HepG2 (cell line): ENCODE measurements around the gene SH3D21. TPM values are rescaled to one million over a fixed set of nuclear protein-coding genes. Genes with fewer than 3 reads are reported as not detected.

ENCODE experiments used
- DR1 ChIP-seq: sonication (generic); formaldehyde crosslinking; IDR thresholded peaks from 2 replicates; pipeline ENCODE4 v1.8.0; 2021; ENCODE audit warnings: mild to moderate bottlenecking, missing genetic modification reagents, inconsistent platforms
- GLI4 ChIP-seq: sonication (generic); formaldehyde crosslinking; IDR thresholded peaks from 2 replicates; pipeline ENCODE4 v1.5.1; 2020; ENCODE audit warnings: missing genetic modification reagents, mild to moderate bottlenecking, moderate library complexity, borderline replicate concordance
- GTF2F1 ChIP-seq: fragments of 150-350 bp; IDR thresholded peaks from 2 replicates; pipeline ENCODE4 v1.6.1; 2014; ENCODE audit warnings: low read length
- NR2F2 ChIP-seq: IDR thresholded peaks from 2 replicates; pipeline ENCODE4 v1.6.1; 2012; ENCODE audit warnings: low read depth, inconsistent platforms, borderline replicate concordance
- PHF5A ChIP-seq: IDR thresholded peaks from one replicate; pipeline ENCODE4 v1.6.1; 2018; ENCODE audit warnings: low read depth, missing genetic modification reagents; ENCODE audit not compliant: unreplicated experiment
- POLR2A ChIP-seq, 2 experiments: IDR thresholded peaks; 2 replicates each; pipeline ENCODE4 v1.6.1; 2011; ENCODE audit warnings: low read depth in 2 of 2, low read length in 2 of 2, mild to moderate bottlenecking in 1 of 2, moderate library complexity in 1 of 2; ENCODE audit not compliant: insufficient read depth in 1 of 2
- PRMT3 ChIP-seq: sonication (generic); formaldehyde crosslinking; IDR thresholded peaks from 2 replicates; pipeline ENCODE4 v1.8.1; 2022; ENCODE audit warnings: low read depth, mild to moderate bottlenecking, moderate library complexity, missing genetic modification reagents, borderline replicate concordance
- RARA ChIP-seq: IDR thresholded peaks from 2 replicates; pipeline ENCODE4 v1.6.1; 2016; ENCODE audit warnings: missing genetic modification reagents, missing compliant biosample characterization
- SIN3B ChIP-seq: fragments of 150-350 bp; IDR thresholded peaks from 2 replicates; pipeline ENCODE4 v1.6.1; 2014; ENCODE audit warnings: low read length
- THYN1 ChIP-seq: sonication (generic); formaldehyde crosslinking; IDR thresholded peaks from 2 replicates; pipeline ENCODE4 v1.8.1; 2023; ENCODE audit warnings: low read depth, mild to moderate bottlenecking, moderate library complexity, missing genetic modification reagents, borderline replicate concordance
- YEATS2 ChIP-seq: sonication (generic); formaldehyde crosslinking; IDR thresholded peaks from 2 replicates; pipeline ENCODE4 v1.4.0; 2020; ENCODE audit warnings: missing genetic modification reagents, borderline replicate concordance
- ZBTB34 ChIP-seq: sonication (generic); formaldehyde crosslinking; IDR thresholded peaks from 2 replicates; pipeline ENCODE4 v1.8.0; 2022; ENCODE audit warnings: mild to moderate bottlenecking, missing genetic modification reagents
- ZMAT3 ChIP-seq: sonication (generic); formaldehyde crosslinking; conservative IDR thresholded peaks from 2 replicates; pipeline ENCODE4 v1.7.0; 2021; ENCODE audit warnings: missing genetic modification reagents
- ZMYM2 ChIP-seq: sonication (generic); formaldehyde crosslinking; IDR thresholded peaks from 2 replicates; pipeline ENCODE4 v1.8.0; 2022; ENCODE audit warnings: mild to moderate bottlenecking, missing genetic modification reagents
- ZNF253 ChIP-seq: sonication (generic); formaldehyde crosslinking; IDR thresholded peaks from 2 replicates; pipeline ENCODE4 v1.8.0; 2022; ENCODE audit warnings: mild to moderate bottlenecking, missing genetic modification reagents, borderline replicate concordance
- ZNF432 ChIP-seq: sonication (generic); formaldehyde crosslinking; IDR thresholded peaks from 2 replicates; pipeline ENCODE4 v1.5.0; 2020; ENCODE audit warnings: missing genetic modification reagents, mild to moderate bottlenecking, borderline replicate concordance
- ZNF562 ChIP-seq: sonication (generic); formaldehyde crosslinking; IDR thresholded peaks from 2 replicates; pipeline ENCODE4 v1.8.0; 2022; ENCODE audit warnings: missing genetic modification reagents, borderline replicate concordance
- ZNF607 ChIP-seq: sonication (generic); formaldehyde crosslinking; IDR thresholded peaks from 2 replicates; pipeline ENCODE4 v1.5.1; 2020; ENCODE audit warnings: missing genetic modification reagents, mild to moderate bottlenecking, borderline replicate concordance
- ZNF7 ChIP-seq: IDR thresholded peaks from 2 replicates; pipeline ENCODE4 v1.6.1; 2016; ENCODE audit warnings: missing biosample characterization, missing genetic modification reagents
- ZNF761 ChIP-seq: sonication (generic); formaldehyde crosslinking; conservative IDR thresholded peaks from 2 replicates; pipeline ENCODE4 v1.4.0; 2020; ENCODE audit warnings: mild to moderate bottlenecking, missing genetic modification reagents
- ZNF782 ChIP-seq: sonication (generic); formaldehyde crosslinking; IDR thresholded peaks from 2 replicates; pipeline ENCODE4 v1.4.0; 2020; ENCODE audit warnings: missing genetic modification reagents, mild to moderate bottlenecking, borderline replicate concordance
- ZNF839 ChIP-seq: sonication (generic); formaldehyde crosslinking; IDR thresholded peaks from 2 replicates; pipeline ENCODE4 v1.4.0; 2020; ENCODE audit warnings: missing genetic modification reagents, mild to moderate bottlenecking, borderline replicate concordance
- ZNF879 ChIP-seq: sonication (generic); formaldehyde crosslinking; IDR thresholded peaks from 2 replicates; pipeline ENCODE4 v1.8.1; 2023; ENCODE audit warnings: missing genetic modification reagents
- ZSCAN29 ChIP-seq: sonication (generic); formaldehyde crosslinking; conservative IDR thresholded peaks from 2 replicates; pipeline ENCODE4 v1.4.0; 2020; ENCODE audit warnings: mild to moderate bottlenecking, missing genetic modification reagents
- ZSCAN9 ChIP-seq: IDR thresholded peaks from 2 replicates; pipeline ENCODE4 v1.6.1; 2016; ENCODE audit warnings: borderline replicate concordance
- polyA plus RNA-seq, 8 experiments: library from polyadenylated mRNA; depleted of rRNA in 3 of 8; stranded (reverse) in 7 of 8; unstranded in 1 of 8; fragments of >200 nt; fragmentation: Illumina TruSeq in 4 of 8; extraction: Trizol in 4 of 8; gene quantifications; 2 replicates each; pipeline versions ENCODE4 v1.2.1 to v1.2.3, GENCODE V29; 2011 to 2016; ENCODE audit warnings: low read depth in 4 of 8, missing spikeins in 1 of 8, mixed read lengths in 1 of 8; ENCODE audit not compliant: insufficient read depth in 1 of 8
- total RNA-seq, 5 experiments: library from RNA; depleted of rRNA; stranded (reverse); fragments of >200 nt; fragmentation: Illumina TruSeq; extraction: Trizol; gene quantifications; 2 replicates each; pipeline ENCODE4 v1.2.3, GENCODE V29; 2016; ENCODE audit warnings: low read depth in 1 of 5
- TF ChIP-seq, protein P1 (sequence below): sonication (generic); formaldehyde crosslinking; IDR thresholded peaks from 2 replicates; pipeline ENCODE4 v1.4.0; 2020; ENCODE audit warnings: missing genetic modification reagents

SH3D21 gene
- total and polyA plus RNA-seq, 2 of the 13 experiments (the other 11 are each of a cell fraction or from before 2014, with no cell fraction given): 5.1 to 8.6 TPM

DNA sequence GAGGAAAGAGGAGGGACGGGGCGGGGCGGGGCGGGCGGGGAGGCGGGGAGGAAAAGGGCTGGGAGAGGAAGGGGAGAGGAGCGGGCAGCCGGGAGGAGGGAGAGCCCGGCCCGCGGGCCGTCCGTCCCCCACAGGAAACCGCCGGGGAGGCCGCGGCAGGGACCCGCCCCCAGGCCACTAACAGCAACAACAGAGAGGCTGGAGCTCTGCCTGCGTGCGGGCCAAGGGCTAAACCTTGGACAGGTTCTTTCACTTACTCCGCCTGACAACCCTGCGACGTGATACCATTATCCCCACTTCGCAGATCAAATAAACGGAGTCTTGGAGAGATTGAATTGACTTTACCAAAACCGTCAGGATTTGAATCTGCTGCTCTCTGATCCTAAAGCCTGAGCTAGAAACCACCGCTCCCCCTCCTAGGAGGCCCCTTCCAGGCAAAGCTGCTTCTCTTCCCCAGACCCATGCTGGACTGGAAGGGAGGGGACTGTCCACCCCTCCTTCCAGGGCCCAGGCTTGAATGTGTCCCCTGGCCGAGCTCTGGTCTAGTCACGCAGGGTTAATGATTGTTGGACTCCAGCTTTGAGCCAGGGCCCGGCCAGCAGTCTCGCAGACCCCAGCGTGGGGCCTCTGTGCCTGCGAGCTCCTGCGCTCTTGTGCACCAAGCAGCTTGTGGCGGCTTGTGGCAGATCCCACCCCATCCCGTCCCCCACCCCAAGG lies 17.6 kb downstream of the SH3D21 start, which contains the start of gene EVA1B (continued):
- TF ChIP-seq ZSCAN29 (CRISPR knock-in tag): no peak
- no peak for TF ChIP-seq SIN3B
- TF ChIP-seq ZBTB34 (CRISPR knock-in tag): no peak
- TF ChIP-seq ZNF879 (CRISPR knock-in tag): no peak
- TF ChIP-seq ZNF782: no peak
- TF ChIP-seq ZNF432 (CRISPR knock-in tag): no peak
- TF ChIP-seq ZNF839 (CRISPR knock-in tag): no peak
- TF ChIP-seq NR2F2: no peak
- no peak; the same call in 1 of the 2 replicates for TF ChIP-seq GLI4
- TF ChIP-seq GTF2F1: no peak
- no peak for TF ChIP-seq ZNF562
- TF ChIP-seq, protein P1, sequence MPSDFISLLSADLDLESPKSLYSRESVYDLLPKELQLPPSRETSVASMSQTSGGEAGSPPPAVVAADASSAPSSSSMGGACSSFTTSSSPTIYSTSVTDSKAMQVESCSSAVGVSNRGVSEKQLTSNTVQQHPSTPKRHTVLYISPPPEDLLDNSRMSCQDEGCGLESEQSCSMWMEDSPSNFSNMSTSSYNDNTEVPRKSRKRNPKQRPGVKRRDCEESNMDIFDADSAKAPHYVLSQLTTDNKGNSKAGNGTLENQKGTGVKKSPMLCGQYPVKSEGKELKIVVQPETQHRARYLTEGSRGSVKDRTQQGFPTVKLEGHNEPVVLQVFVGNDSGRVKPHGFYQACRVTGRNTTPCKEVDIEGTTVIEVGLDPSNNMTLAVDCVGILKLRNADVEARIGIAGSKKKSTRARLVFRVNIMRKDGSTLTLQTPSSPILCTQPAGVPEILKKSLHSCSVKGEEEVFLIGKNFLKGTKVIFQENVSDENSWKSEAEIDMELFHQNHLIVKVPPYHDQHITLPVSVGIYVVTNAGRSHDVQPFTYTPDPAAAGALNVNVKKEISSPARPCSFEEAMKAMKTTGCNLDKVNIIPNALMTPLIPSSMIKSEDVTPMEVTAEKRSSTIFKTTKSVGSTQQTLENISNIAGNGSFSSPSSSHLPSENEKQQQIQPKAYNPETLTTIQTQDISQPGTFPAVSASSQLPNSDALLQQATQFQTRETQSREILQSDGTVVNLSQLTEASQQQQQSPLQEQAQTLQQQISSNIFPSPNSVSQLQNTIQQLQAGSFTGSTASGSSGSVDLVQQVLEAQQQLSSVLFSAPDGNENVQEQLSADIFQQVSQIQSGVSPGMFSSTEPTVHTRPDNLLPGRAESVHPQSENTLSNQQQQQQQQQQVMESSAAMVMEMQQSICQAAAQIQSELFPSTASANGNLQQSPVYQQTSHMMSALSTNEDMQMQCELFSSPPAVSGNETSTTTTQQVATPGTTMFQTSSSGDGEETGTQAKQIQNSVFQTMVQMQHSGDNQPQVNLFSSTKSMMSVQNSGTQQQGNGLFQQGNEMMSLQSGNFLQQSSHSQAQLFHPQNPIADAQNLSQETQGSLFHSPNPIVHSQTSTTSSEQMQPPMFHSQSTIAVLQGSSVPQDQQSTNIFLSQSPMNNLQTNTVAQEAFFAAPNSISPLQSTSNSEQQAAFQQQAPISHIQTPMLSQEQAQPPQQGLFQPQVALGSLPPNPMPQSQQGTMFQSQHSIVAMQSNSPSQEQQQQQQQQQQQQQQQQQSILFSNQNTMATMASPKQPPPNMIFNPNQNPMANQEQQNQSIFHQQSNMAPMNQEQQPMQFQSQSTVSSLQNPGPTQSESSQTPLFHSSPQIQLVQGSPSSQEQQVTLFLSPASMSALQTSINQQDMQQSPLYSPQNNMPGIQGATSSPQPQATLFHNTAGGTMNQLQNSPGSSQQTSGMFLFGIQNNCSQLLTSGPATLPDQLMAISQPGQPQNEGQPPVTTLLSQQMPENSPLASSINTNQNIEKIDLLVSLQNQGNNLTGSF: no peak
- peak; percentile 75 for TF ChIP-seq ZSCAN9 (CRISPR knock-in tag)
- TF ChIP-seq ZNF761: no peak
- 0 out of 2 replicates have a peak, but pooled peaks have one; percentile 29 for TF ChIP-seq ZMYM2
- no peak for TF ChIP-seq PHF5A (CRISPR knock-in tag)
- TF ChIP-seq ZNF607 (CRISPR knock-in tag): no peak
- TF ChIP-seq RARA (CRISPR knock-in tag): no peak
- TF ChIP-seq THYN1 (CRISPR knock-in tag): no peak
- TF ChIP-seq DR1 (CRISPR knock-in tag): 0 out of 2 replicates have a peak, but pooled peaks have one; percentile 48
- TF ChIP-seq ZMAT3 (CRISPR knock-in tag): peak; percentile 19; the same call in 1 of the 2 replicates
- no peak; the same call in none of the 2 replicates for TF ChIP-seq YEATS2
- TF ChIP-seq POLR2A (IDR thresholded peaks at IDR 0.05; ENCODE audit: insufficient read depth in 1 of 2, low read depth in 2 of 2, low read length in 2 of 2): peak; percentile 94 to 95
- TF ChIP-seq ZNF253 (CRISPR knock-in tag): no peak
- TF ChIP-seq PRMT3 (CRISPR knock-in tag): no peak
- TF ChIP-seq ZNF7 (CRISPR knock-in tag): peak; percentile 16; the same call in 1 of the 2 replicates
